HepG2 (cell line): ENCODE results near the gene NAB2. TPM values are rescaled to one million over a fixed set of nuclear protein-coding genes. Genes with fewer than 3 reads are reported as not detected.
A peak's percentile ranks its signal among the peaks of the same experiment; 100 is the strongest.

Experiments
- CREBL2 ChIP-seq: sonication (generic); formaldehyde crosslinking; IDR thresholded peaks from 2 replicates; pipeline ENCODE4 v1.8.1; 2023; ENCODE audit warnings: missing genetic modification reagents, mild to moderate bottlenecking, borderline replicate concordance
- HMG20A ChIP-seq: IDR thresholded peaks from 2 replicates; pipeline ENCODE4 v1.6.1; 2016; ENCODE audit warnings: borderline replicate concordance
- HMGXB4 ChIP-seq, 2 experiments: sonication (generic) in 1 of 2; formaldehyde crosslinking in 1 of 2; IDR thresholded peaks; 2 replicates each; pipeline versions ENCODE4 v1.4.0 to v1.6.1; 2018 to 2020; ENCODE audit warnings: missing genetic modification reagents in 2 of 2, borderline replicate concordance in 1 of 2, low read depth in 1 of 2, mild to moderate bottlenecking in 1 of 2, missing biosample characterization in 1 of 2
- JUNB ChIP-seq: sonication (generic); formaldehyde crosslinking; IDR thresholded peaks from 2 replicates; pipeline ENCODE4 v1.8.0; 2022; ENCODE audit warnings: missing genetic modification reagents, mild to moderate bottlenecking, borderline replicate concordance
- KLF13 ChIP-seq: sonication (generic); formaldehyde crosslinking; IDR thresholded peaks from 2 replicates; pipeline ENCODE4 v1.4.0; 2020; ENCODE audit warnings: mild to moderate bottlenecking, missing genetic modification reagents
- MBNL3 ChIP-seq: fragments of 250-450 bp; sonication (Bioruptor Pico); conservative IDR thresholded peaks from 2 replicates; pipeline ENCODE4 v1.8.0; 2022; ENCODE audit warnings: mild to moderate bottlenecking, inconsistent platforms
- MYPOP ChIP-seq: sonication (generic); formaldehyde crosslinking; IDR thresholded peaks from 2 replicates; pipeline ENCODE4 v1.8.1; 2023; ENCODE audit warnings: mild to moderate bottlenecking, moderate library complexity, missing genetic modification reagents
- PHF5A ChIP-seq: IDR thresholded peaks from one replicate; pipeline ENCODE4 v1.6.1; 2018; ENCODE audit warnings: low read depth, missing genetic modification reagents; ENCODE audit not compliant: unreplicated experiment
- SKIL ChIP-seq: sonication (generic); formaldehyde crosslinking; IDR thresholded peaks from 2 replicates; pipeline ENCODE4 v1.8.0; 2022; ENCODE audit warnings: missing genetic modification reagents, mild to moderate bottlenecking, moderate library complexity, borderline replicate concordance
- SP4 ChIP-seq: sonication (generic); formaldehyde crosslinking; IDR thresholded peaks from 2 replicates; pipeline ENCODE4 v1.8.1; 2023; ENCODE audit warnings: mild to moderate bottlenecking, missing genetic modification reagents
- SRSF4 ChIP-seq: fragments of 200-400 bp; formaldehyde crosslinking; IDR thresholded peaks from one replicate; pipeline ENCODE4 v1.6.1; 2018; ENCODE audit warnings: mild to moderate bottlenecking, low read depth, low read length, moderate library complexity; ENCODE audit not compliant: poor library complexity, severe bottlenecking
- ZBTB2 ChIP-seq: sonication (generic); formaldehyde crosslinking; IDR thresholded peaks from 2 replicates; pipeline ENCODE4 v1.8.0; 2022; ENCODE audit warnings: low read depth, missing genetic modification reagents
- ZNF136 ChIP-seq: sonication (generic); formaldehyde crosslinking; IDR thresholded peaks from 2 replicates; pipeline ENCODE4 v1.8.1; 2022; ENCODE audit warnings: low read depth, mild to moderate bottlenecking, moderate library complexity, missing genetic modification reagents
- ZNF34 ChIP-seq: sonication (generic); formaldehyde crosslinking; IDR thresholded peaks from 2 replicates; pipeline ENCODE4 v1.4.0; 2020; ENCODE audit warnings: mild to moderate bottlenecking, missing genetic modification reagents, borderline replicate concordance
- ZNF564 ChIP-seq: sonication (generic); formaldehyde crosslinking; IDR thresholded peaks from 2 replicates; pipeline ENCODE4 v1.8.1; 2023; ENCODE audit warnings: mild to moderate bottlenecking, missing genetic modification reagents
- polyA plus RNA-seq, 8 experiments: library from polyadenylated mRNA; depleted of rRNA in 3 of 8; stranded (reverse) in 7 of 8; unstranded in 1 of 8; fragments of >200 nt; fragmentation: Illumina TruSeq in 4 of 8; extraction: Trizol in 4 of 8; gene quantifications; 2 replicates each; pipeline versions ENCODE4 v1.2.1 to v1.2.3, GENCODE V29; 2011 to 2016; ENCODE audit warnings: low read depth in 4 of 8, missing spikeins in 1 of 8, mixed read lengths in 1 of 8; ENCODE audit not compliant: insufficient read depth in 1 of 8
- total RNA-seq, 5 experiments: library from RNA; depleted of rRNA; stranded (reverse); fragments of >200 nt; fragmentation: Illumina TruSeq; extraction: Trizol; gene quantifications; 2 replicates each; pipeline ENCODE4 v1.2.3, GENCODE V29; 2016; ENCODE audit warnings: low read depth in 1 of 5
- TF ChIP-seq, protein P1 (sequence below): sonication (generic); formaldehyde crosslinking; IDR thresholded peaks from 2 replicates; pipeline ENCODE4 v1.9.0; 2021; ENCODE audit warnings: missing genetic modification reagents, borderline replicate concordance
- TF ChIP-seq, protein P2 (sequence below): sonication (generic); formaldehyde crosslinking; IDR thresholded peaks from 2 replicates; pipeline ENCODE4 v1.5.1; 2020; ENCODE audit warnings: missing genetic modification reagents, mild to moderate bottlenecking, borderline replicate concordance

NAB2 gene
- total and polyA plus RNA-seq, 2 of the 13 experiments (the other 11 are each of a cell fraction or from before 2014, with no cell fraction given): 11.7 to 12.9 TPM

- no peak for TF ChIP-seq SKIL
- no peak for TF ChIP-seq ZNF34 (CRISPR knock-in tag)
- TF ChIP-seq ZBTB2 (CRISPR knock-in tag): no peak
- no peak for TF ChIP-seq KLF13 (CRISPR knock-in tag)
- peak; percentile 17 to 35; a peak in 1 of 4 replicates for TF ChIP-seq HMGXB4 (CRISPR knock-in tag; IDR thresholded peaks at IDR 0.05; ENCODE audit: borderline replicate concordance in 1 of 2, low read depth in 1 of 2)
- TF ChIP-seq MYPOP (CRISPR knock-in tag): peak; percentile 37; the same call in 1 of the 2 replicates
- TF ChIP-seq SP4: peak; percentile 91
- no peak for TF ChIP-seq SRSF4
- TF ChIP-seq ZNF136: no peak
- TF ChIP-seq JUNB (CRISPR knock-in tag): no peak; the same call in 1 of the 2 replicates
- no peak for TF ChIP-seq MBNL3 (CRISPR knock-in tag)
- TF ChIP-seq ZNF564: no peak
- no peak for TF ChIP-seq CREBL2 (CRISPR knock-in tag)
- TF ChIP-seq PHF5A: no peak
- no peak for TF ChIP-seq HMG20A (CRISPR knock-in tag)
- TF ChIP-seq, protein P1, sequence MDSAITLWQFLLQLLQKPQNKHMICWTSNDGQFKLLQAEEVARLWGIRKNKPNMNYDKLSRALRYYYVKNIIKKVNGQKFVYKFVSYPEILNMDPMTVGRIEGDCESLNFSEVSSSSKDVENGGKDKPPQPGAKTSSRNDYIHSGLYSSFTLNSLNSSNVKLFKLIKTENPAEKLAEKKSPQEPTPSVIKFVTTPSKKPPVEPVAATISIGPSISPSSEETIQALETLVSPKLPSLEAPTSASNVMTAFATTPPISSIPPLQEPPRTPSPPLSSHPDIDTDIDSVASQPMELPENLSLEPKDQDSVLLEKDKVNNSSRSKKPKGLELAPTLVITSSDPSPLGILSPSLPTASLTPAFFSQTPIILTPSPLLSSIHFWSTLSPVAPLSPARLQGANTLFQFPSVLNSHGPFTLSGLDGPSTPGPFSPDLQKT (CRISPR knock-in tag): no peak
- TF ChIP-seq, protein P2, sequence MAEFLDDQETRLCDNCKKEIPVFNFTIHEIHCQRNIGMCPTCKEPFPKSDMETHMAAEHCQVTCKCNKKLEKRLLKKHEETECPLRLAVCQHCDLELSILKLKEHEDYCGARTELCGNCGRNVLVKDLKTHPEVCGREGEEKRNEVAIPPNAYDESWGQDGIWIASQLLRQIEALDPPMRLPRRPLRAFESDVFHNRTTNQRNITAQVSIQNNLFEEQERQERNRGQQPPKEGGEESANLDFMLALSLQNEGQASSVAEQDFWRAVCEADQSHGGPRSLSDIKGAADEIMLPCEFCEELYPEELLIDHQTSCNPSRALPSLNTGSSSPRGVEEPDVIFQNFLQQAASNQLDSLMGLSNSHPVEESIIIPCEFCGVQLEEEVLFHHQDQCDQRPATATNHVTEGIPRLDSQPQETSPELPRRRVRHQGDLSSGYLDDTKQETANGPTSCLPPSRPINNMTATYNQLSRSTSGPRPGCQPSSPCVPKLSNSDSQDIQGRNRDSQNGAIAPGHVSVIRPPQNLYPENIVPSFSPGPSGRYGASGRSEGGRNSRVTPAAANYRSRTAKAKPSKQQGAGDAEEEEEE (CRISPR knock-in tag): no peak
These were observed 10.2 kb upstream of the NAB2 start, which contains the start of gene NEMP1 (continued) for GRCh38 chr12:57078519-57079404.
